Tibial nerve (tissue), 4 donors: ENCODE results near the gene METTL22. TPM values are rescaled to one million over a fixed set of nuclear protein-coding genes. Genes with fewer than 3 reads are reported as not detected.

Experiments used
- DNase-seq, 2 donors: peaks; one replicate each; pipeline ENCODE4 v3.0.0-alpha.2; 2019; ENCODE audit warnings: low spot score in 2 of 2
- H3K27ac ChIP-seq, 4 donors: fragments of 200-600 bp; sonication (generic) in 3 of 4; one replicate each; pipeline ENCODE4 v1.5.1; 2017 to 2019; ENCODE audit warnings: mild to moderate bottlenecking in 1 of 4
- H3K27me3 ChIP-seq, 2 donors: fragments of 200-600 bp; sonication (generic) in 1 of 2; one replicate each; pipeline versions ENCODE4 v1.5.1 to v1.6.0; 2017 to 2019
- H3K36me3 ChIP-seq, 3 donors: fragments of 200-600 bp; sonication (generic); one replicate each; pipeline ENCODE4 v1.5.1; 2018 to 2019
- H3K4me1 ChIP-seq, 4 donors: fragments of 200-600 bp; sonication (generic) in 3 of 4; one replicate each; pipeline ENCODE4 v1.5.1; 2017 to 2019
- H3K4me3 ChIP-seq, 4 donors: fragments of 200-600 bp; sonication (generic) in 3 of 4; one replicate each; pipeline ENCODE4 v1.5.1; 2017 to 2019; ENCODE audit warnings: mild to moderate bottlenecking in 1 of 4, moderate library complexity in 1 of 4
- H3K9me3 ChIP-seq, 4 donors: fragments of 200-600 bp; sonication (generic) in 3 of 4; one replicate each; pipeline ENCODE4 v1.5.1; 2017 to 2019
- CTCF ChIP-seq, 5 experiments: fragments of 200-600 bp in 3 of 5; fragments of 450-650 bp in 2 of 5; sonication (generic) in 3 of 5; IDR thresholded peaks; one replicate each; pipeline ENCODE4 v1.5.1; 2016 to 2019; ENCODE audit warnings: antibody characterized with exemption in 5 of 5, mild to moderate bottlenecking in 3 of 5, moderate library complexity in 2 of 5
- EP300 ChIP-seq, 2 donors: sonication (generic); formaldehyde crosslinking; IDR thresholded peaks; one replicate each; pipeline ENCODE4 v1.6.1; 2017; ENCODE audit warnings: antibody characterized with exemption in 2 of 2, mild to moderate bottlenecking in 1 of 2
- POLR2A ChIP-seq, 2 donors: fragments of 450-650 bp; IDR thresholded peaks; one replicate each; pipeline ENCODE4 v1.6.1; 2017; ENCODE audit warnings: antibody characterized with exemption in 2 of 2, mild to moderate bottlenecking in 2 of 2, moderate library complexity in 2 of 2
- WGBS, 2 donors: methylation state at CpG; one replicate each; pipeline ENCODE4 v1.1.5; 2018; 5-methylcytosine and 5-hydroxymethylcytosine counted together
- total RNA-seq, 4 donors: library from RNA; depleted of rRNA; stranded (reverse); fragments of >200 nt; gene quantifications; one replicate each; pipeline ENCODE4 v1.1.0, GENCODE V29; 2016

METTL22 gene
- total RNA-seq, 4 donors from 2014 or later = 34.3 to 69.5 (median 46.6) TPM

- DNase-seq = no peak
- no peak overlapping the region for H3K4me3 ChIP-seq
- no peak for TF ChIP-seq POLR2A (IDR thresholded peaks at IDR 0.05)
- no peak for TF ChIP-seq CTCF (IDR thresholded peaks at IDR 0.05)
- no peak for TF ChIP-seq EP300 (IDR thresholded peaks at IDR 0.05)
- H3K27ac ChIP-seq = no peak overlapping the region
- no peaks in the 10 kb centered on the region for H3K27me3 ChIP-seq
- H3K9me3 ChIP-seq = no peaks in the 10 kb centered on the region
- H3K36me3 ChIP-seq = no peaks in the 10 kb centered on the region
- H3K4me1 ChIP-seq = peaks cover 0 to 23% (median 7%) of the 10 kb centered on the region in 4 donors
- 57 to 61% methylated on average over 5 of the region's 5 CpGs for WGBS, 2 donors
Observed at GRCh38 chr16:8619671-8620370, 1.7 kb upstream of the METTL22 start.

GRCh38 chr16:8620535-8620934 is 963 bp upstream of the METTL22 start:
- H3K4me3 ChIP-seq = no peak overlapping the region
- peaks cover 0 to 3% (median 0%) of the 10 kb centered on the region in 3 donors for H3K36me3 ChIP-seq
- 72 to 79% methylated on average over 6 of the region's 6 CpGs for WGBS, 2 donors
- TF ChIP-seq POLR2A (IDR thresholded peaks at IDR 0.05) (no peak), EP300 (IDR thresholded peaks at IDR 0.05) (no peak), CTCF (IDR thresholded peaks at IDR 0.05) (no peak)
- H3K4me1 ChIP-seq = peaks cover 0 to 23% (median 7%) of the 10 kb centered on the region in 4 donors
- H3K27me3 ChIP-seq = no peaks in the 10 kb centered on the region
- no peaks in the 10 kb centered on the region for H3K9me3 ChIP-seq
- H3K27ac ChIP-seq = no peak overlapping the region
- no peak for DNase-seq

- peaks cover 0 to 10% (median 0%) of the 10 kb centered on the region in 3 donors for H3K36me3 ChIP-seq
- no peaks in the 10 kb centered on the region for H3K27me3 ChIP-seq
- no peaks in the 10 kb centered on the region for H3K9me3 ChIP-seq
- no peak for TF ChIP-seq POLR2A (IDR thresholded peaks at IDR 0.05)
- TF ChIP-seq CTCF (IDR thresholded peaks at IDR 0.05) = no peak
- TF ChIP-seq EP300 (IDR thresholded peaks at IDR 0.05) = no peak
- WGBS, 2 donors = 18 to 21% methylated on average over 12 of the region's 12 CpGs
- peaks cover 0 to 23% (median 7%) of the 10 kb centered on the region in 4 donors for H3K4me1 ChIP-seq
- H3K4me3 ChIP-seq = peak overlapping the region; percentile 83 to 98 (median 88)
- peak overlapping the region; percentile 73 to 90 (median 85) for H3K27ac ChIP-seq
- no peak for DNase-seq
Observed at GRCh38 chr16:8621222-8621571, 301 bp upstream of the METTL22 start.

GRCh38 chr16:8622315-8622656 is 788 bp downstream of the METTL22 start:
- no peak for DNase-seq
- Histone ChIP-seq H3K27ac (peak overlapping the region in 3 of 4 donors; percentile 81 to 90 (median 89)), H3K4me1 (peaks cover 0 to 23% (median 7%) of the 10 kb centered on the region in 4 donors), H3K9me3 (no peaks in the 10 kb centered on the region), H3K27me3 (no peaks in the 10 kb centered on the region), H3K36me3 (peaks cover 0 to 21% (median 0%) of the 10 kb centered on the region in 3 donors), H3K4me3 (peak overlapping the region; percentile 83 to 98 (median 88))
- TF ChIP-seq CTCF (IDR thresholded peaks at IDR 0.05) = no peak
- TF ChIP-seq EP300 (IDR thresholded peaks at IDR 0.05) = no peak
- TF ChIP-seq POLR2A (IDR thresholded peaks at IDR 0.05) = no peak
- 5 to 8% methylated on average over 4 of the region's 4 CpGs for WGBS, 2 donors

- Histone ChIP-seq H3K4me1 (peaks cover 0 to 22% (median 7%) of the 10 kb centered on the region in 4 donors), H3K36me3 (peaks cover 0 to 34% (median 0%) of the 10 kb centered on the region in 3 donors), H3K27me3 (no peaks in the 10 kb centered on the region), H3K27ac (no peak overlapping the region), H3K9me3 (no peaks in the 10 kb centered on the region), H3K4me3 (no peak overlapping the region)
- DNase-seq = no peak
- TF ChIP-seq POLR2A (IDR thresholded peaks at IDR 0.05) (no peak), CTCF (IDR thresholded peaks at IDR 0.05) (no peak), EP300 (IDR thresholded peaks at IDR 0.05) (no peak)
Observed at GRCh38 chr16:8623634-8624033, 2.1 kb downstream of the METTL22 start.
